HepG2 (cell line): ENCODE data around the gene NRSN2. TPM values are rescaled to one million over a fixed set of nuclear protein-coding genes. Genes with fewer than 3 reads are reported as not detected.
A peak's percentile ranks its signal among the peaks of the same experiment; 100 is the strongest.

Source experiments
- AGO2 ChIP-seq: fragments of 200-400 bp; formaldehyde crosslinking; optimal IDR thresholded peaks from 2 replicates; pipeline ENCODE3; 2017; ENCODE audit warnings: mild to moderate bottlenecking, low read depth, low read length, moderate library complexity
- CBFB ChIP-seq: sonication (generic); formaldehyde crosslinking; IDR thresholded peaks from 2 replicates; pipeline ENCODE4 v1.4.0; 2020; ENCODE audit warnings: missing genetic modification reagents
- ERF ChIP-seq: IDR thresholded peaks from 2 replicates; pipeline ENCODE4 v1.6.1; 2018; ENCODE audit warnings: missing biosample characterization, missing genetic modification reagents
- FOXA3 ChIP-seq: IDR thresholded peaks from 2 replicates; pipeline ENCODE4 v1.6.1; 2016; ENCODE audit warnings: missing genetic modification reagents, missing compliant biosample characterization
- PLRG1 ChIP-seq: fragments of 450-650 bp; conservative IDR thresholded peaks from 2 replicates; pipeline ENCODE4 v1.6.1; 2016
- ZFP82 ChIP-seq: sonication (generic); formaldehyde crosslinking; IDR thresholded peaks from 2 replicates; pipeline ENCODE4 v1.5.1; 2020; ENCODE audit warnings: mild to moderate bottlenecking, missing genetic modification reagents, borderline replicate concordance
- ZNF224 ChIP-seq: sonication (generic); formaldehyde crosslinking; IDR thresholded peaks from 2 replicates; pipeline ENCODE4 v1.5.0; 2020; ENCODE audit warnings: mild to moderate bottlenecking, missing genetic modification reagents
- polyA plus RNA-seq, 8 experiments: library from polyadenylated mRNA; depleted of rRNA in 3 of 8; stranded (reverse) in 7 of 8; unstranded in 1 of 8; fragments of >200 nt; fragmentation: Illumina TruSeq in 4 of 8; extraction: Trizol in 4 of 8; gene quantifications; 2 replicates each; pipeline versions ENCODE4 v1.2.1 to v1.2.3, GENCODE V29; 2011 to 2016; ENCODE audit warnings: low read depth in 4 of 8, missing spikeins in 1 of 8, mixed read lengths in 1 of 8; ENCODE audit not compliant: insufficient read depth in 1 of 8
- total RNA-seq, 5 experiments: library from RNA; depleted of rRNA; stranded (reverse); fragments of >200 nt; fragmentation: Illumina TruSeq; extraction: Trizol; gene quantifications; 2 replicates each; pipeline ENCODE4 v1.2.3, GENCODE V29; 2016; ENCODE audit warnings: low read depth in 1 of 5
- TF ChIP-seq, protein P1 (sequence below), 2 experiments: sonication (generic) in 1 of 2; formaldehyde crosslinking in 1 of 2; IDR thresholded peaks; 2 replicates each; pipeline versions ENCODE4 v1.5.1 to v1.6.1; 2011 to 2020; ENCODE audit warnings: borderline replicate concordance in 1 of 2, low read depth in 1 of 2, low read length in 1 of 2, mild to moderate bottlenecking in 1 of 2, missing genetic modification reagents in 1 of 2, moderate library complexity in 1 of 2
- TF ChIP-seq, protein P2 (sequence below): sonication (generic); formaldehyde crosslinking; conservative IDR thresholded peaks from 2 replicates; pipeline ENCODE4 v1.8.1; 2023; ENCODE audit warnings: missing genetic modification reagents
- TF ChIP-seq, protein P3 (sequence below): sonication (generic); formaldehyde crosslinking; IDR thresholded peaks from 2 replicates; pipeline ENCODE4 v1.8.1; 2023; ENCODE audit warnings: missing genetic modification reagents, inconsistent platforms, borderline replicate concordance
- TF ChIP-seq, protein P4 (sequence below): sonication (generic); formaldehyde crosslinking; IDR thresholded peaks from one replicate; pipeline ENCODE4 v1.5.1; 2020; ENCODE audit warnings: mild to moderate bottlenecking, missing genetic modification reagents; ENCODE audit errors: not compliant biosample characterization
- TF ChIP-seq, protein P5 (sequence below): sonication (generic); formaldehyde crosslinking; IDR thresholded peaks from 2 replicates; pipeline ENCODE4 v1.8.1; 2023; ENCODE audit warnings: mild to moderate bottlenecking, inconsistent platforms, moderate library complexity, missing genetic modification reagents, borderline replicate concordance

The NRSN2 gene
- total and polyA plus RNA-seq, 2 of the 13 experiments (the other 11 are each of a cell fraction or from before 2014, with no cell fraction given), result 32.3 to 49.4 TPM

DNA sequence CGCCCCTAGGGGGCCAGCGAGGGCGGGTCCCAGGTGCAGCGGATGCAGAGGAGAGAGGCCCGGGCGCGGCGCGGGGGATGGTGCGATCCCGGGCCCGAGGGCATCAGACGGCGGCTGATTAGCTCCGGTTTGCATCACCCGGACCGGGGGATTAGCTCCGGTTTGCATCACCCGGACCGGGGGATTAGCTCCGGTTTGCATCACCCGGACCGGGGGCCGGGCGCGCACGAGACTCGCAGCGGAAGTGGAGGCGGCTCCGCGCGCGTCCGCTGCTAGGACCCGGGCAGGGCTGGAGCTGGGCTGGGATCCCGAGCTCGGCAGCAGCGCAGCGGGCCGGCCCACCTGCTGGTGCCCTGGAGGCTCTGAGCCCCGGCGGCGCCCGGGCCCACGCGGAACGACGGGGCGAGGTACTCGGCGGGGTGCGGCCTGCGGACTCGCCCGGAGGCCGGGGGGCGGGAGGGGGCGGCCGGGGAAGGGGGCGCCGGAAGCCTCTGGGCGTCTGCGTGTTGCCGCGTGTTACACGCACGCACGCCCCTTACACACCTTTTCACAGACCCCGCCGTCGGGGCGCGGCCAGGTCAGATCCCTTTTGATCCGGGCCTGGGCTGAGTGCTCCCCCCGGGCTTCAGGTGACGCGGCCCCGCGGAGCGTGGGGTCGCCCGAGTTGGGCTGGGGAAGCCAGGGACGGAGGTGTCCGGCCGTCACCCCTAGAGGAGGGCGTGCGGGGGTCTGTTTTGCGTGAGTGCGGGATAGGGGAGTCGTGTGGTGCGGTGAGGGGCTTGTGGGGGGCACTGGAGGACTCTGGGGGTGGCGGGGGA is 34.1 kb downstream of the NRSN2 start (continued):
- TF ChIP-seq, protein P1, sequence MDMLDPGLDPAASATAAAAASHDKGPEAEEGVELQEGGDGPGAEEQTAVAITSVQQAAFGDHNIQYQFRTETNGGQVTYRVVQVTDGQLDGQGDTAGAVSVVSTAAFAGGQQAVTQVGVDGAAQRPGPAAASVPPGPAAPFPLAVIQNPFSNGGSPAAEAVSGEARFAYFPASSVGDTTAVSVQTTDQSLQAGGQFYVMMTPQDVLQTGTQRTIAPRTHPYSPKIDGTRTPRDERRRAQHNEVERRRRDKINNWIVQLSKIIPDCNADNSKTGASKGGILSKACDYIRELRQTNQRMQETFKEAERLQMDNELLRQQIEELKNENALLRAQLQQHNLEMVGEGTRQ (IDR thresholded peaks at IDR 0.05; ENCODE audit: low read depth, low read length), result no peak
- TF ChIP-seq, protein P1 (CRISPR knock-in tag; IDR thresholded peaks at IDR 0.05; ENCODE audit: borderline replicate concordance), result no peak
- TF ChIP-seq, protein P2, sequence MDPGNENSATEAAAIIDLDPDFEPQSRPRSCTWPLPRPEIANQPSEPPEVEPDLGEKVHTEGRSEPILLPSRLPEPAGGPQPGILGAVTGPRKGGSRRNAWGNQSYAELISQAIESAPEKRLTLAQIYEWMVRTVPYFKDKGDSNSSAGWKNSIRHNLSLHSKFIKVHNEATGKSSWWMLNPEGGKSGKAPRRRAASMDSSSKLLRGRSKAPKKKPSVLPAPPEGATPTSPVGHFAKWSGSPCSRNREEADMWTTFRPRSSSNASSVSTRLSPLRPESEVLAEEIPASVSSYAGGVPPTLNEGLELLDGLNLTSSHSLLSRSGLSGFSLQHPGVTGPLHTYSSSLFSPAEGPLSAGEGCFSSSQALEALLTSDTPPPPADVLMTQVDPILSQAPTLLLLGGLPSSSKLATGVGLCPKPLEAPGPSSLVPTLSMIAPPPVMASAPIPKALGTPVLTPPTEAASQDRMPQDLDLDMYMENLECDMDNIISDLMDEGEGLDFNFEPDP (CRISPR knock-in tag), result peak; percentile 93; the same call in 1 of the 2 replicates
- TF ChIP-seq ZFP82 (CRISPR knock-in tag), result no peak
- TF ChIP-seq CBFB, result peak; percentile 78; the same call in 1 of the 2 replicates
- peak; percentile 86 for TF ChIP-seq AGO2
- TF ChIP-seq, protein P3, sequence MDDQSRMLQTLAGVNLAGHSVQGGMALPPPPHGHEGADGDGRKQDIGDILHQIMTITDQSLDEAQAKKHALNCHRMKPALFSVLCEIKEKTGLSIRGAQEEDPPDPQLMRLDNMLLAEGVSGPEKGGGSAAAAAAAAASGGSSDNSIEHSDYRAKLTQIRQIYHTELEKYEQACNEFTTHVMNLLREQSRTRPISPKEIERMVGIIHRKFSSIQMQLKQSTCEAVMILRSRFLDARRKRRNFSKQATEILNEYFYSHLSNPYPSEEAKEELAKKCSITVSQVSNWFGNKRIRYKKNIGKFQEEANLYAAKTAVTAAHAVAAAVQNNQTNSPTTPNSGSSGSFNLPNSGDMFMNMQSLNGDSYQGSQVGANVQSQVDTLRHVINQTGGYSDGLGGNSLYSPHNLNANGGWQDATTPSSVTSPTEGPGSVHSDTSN, result 0 out of 2 replicates have a peak, but pooled peaks have one; percentile 46
- no peak for TF ChIP-seq PLRG1
- TF ChIP-seq ERF (CRISPR knock-in tag), result peak; percentile 67
- TF ChIP-seq, protein P4, sequence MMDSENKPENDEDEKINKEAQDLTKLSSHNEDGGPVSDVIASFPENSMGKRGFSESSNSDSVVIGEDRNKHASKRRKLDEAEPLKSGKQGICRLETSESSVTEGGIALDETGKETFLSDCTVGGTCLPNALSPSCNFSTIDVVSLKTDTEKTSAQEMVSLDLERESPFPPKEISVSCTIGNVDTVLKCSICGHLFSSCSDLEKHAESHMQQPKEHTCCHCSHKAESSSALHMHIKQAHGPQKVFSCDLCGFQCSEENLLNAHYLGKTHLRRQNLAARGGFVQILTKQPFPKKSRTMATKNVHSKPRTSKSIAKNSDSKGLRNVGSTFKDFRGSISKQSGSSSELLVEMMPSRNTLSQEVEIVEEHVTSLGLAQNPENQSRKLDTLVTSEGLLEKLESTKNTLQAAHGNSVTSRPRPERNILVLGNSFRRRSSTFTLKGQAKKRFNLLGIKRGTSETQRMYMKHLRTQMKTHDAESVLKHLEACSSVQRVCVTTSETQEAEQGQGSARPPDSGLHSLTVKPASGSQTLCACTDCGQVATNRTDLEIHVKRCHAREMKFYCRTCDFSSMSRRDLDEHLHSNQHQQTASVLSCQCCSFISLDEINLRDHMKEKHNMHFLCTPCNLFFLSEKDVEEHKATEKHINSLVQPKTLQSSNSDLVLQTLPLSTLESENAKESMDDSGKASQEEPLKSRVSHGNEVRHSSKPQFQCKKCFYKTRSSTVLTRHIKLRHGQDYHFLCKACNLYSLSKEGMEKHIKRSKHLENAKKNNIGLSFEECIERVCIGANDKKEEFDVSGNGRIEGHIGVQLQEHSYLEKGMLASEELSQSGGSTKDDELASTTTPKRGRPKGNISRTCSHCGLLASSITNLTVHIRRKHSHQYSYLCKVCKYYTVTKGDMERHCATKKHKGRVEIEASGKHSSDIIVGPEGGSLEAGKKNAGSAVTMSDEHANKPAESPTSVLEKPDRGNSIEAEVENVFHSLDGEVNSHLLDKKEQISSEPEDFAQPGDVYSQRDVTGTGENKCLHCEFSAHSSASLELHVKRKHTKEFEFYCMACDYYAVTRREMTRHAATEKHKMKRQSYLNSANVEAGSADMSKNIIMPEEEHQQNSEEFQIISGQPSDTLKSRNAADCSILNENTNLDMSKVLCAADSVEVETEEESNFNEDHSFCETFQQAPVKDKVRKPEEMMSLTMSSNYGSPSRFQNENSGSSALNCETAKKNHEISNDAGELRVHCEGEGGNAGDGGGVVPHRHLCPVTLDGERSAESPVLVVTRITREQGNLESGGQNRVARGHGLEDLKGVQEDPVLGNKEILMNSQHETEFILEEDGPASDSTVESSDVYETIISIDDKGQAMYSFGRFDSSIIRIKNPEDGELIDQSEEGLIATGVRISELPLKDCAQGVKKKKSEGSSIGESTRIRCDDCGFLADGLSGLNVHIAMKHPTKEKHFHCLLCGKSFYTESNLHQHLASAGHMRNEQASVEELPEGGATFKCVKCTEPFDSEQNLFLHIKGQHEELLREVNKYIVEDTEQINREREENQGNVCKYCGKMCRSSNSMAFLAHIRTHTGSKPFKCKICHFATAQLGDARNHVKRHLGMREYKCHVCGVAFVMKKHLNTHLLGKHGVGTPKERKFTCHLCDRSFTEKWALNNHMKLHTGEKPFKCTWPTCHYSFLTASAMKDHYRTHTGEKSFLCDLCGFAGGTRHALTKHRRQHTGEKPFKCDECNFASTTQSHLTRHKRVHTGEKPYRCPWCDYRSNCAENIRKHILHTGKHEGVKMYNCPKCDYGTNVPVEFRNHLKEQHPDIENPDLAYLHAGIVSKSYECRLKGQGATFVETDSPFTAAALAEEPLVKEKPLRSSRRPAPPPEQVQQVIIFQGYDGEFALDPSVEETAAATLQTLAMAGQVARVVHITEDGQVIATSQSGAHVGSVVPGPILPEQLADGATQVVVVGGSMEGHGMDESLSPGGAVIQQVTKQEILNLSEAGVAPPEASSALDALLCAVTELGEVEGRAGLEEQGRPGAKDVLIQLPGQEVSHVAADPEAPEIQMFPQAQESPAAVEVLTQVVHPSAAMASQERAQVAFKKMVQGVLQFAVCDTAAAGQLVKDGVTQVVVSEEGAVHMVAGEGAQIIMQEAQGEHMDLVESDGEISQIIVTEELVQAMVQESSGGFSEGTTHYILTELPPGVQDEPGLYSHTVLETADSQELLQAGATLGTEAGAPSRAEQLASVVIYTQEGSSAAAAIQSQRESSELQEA (CRISPR knock-in tag), result no peak
- TF ChIP-seq ZNF224 (CRISPR knock-in tag), result peak; percentile 93
- TF ChIP-seq, protein P5, sequence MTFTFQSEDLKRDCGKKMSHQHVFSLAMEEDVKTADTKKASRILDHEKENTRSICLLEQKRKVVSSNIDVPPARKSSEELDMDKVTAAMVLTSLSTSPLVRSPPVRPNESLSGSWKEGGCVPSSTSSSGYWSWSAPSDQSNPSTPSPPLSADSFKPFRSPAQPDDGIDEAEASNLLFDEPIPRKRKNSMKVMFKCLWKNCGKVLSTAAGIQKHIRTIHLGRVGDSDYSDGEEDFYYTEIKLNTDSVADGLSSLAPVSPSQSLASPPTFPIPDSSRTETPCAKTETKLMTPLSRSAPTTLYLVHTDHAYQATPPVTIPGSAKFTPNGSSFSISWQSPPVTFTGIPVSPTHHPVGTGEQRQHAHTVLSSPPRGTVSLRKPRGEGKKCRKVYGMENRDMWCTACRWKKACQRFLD (CRISPR knock-in tag), result peak; percentile 94; the same call in 1 of the 2 replicates
- peak; percentile 83 for TF ChIP-seq FOXA3 (CRISPR knock-in tag)
